HG03025 (cell line): ENCODE results near the gene DCAF10.
"Not testable (repeated sequence)": the region's sequence is repeated elsewhere in the genome, so short reads cannot be mapped to it uniquely, and the experiment has no call there.

Source experiments
- ATAC-seq: cut with Tn5 transposase; IDR thresholded peaks from one replicate; pipeline ENCODE4 v1.9.1; 2021; ENCODE audit warnings: mild to moderate bottlenecking, moderate library complexity; ENCODE audit not compliant: unreplicated experiment, low FRiP score

Gene DCAF10

GRCh38 chr9:37788332-37788731 lies 12.3 kb upstream of the DCAF10 start:
- ATAC-seq = no peak

GRCh38 chr9:37790096-37790495 lies 10.5 kb upstream of the DCAF10 start:
- ATAC-seq = no peak

- no peak for ATAC-seq
Measured at GRCh38 chr9:37792122-37792521, 8.5 kb upstream of the DCAF10 start.

- no peak for ATAC-seq
Measured at GRCh38 chr9:37796232-37796631, 4.4 kb upstream of the DCAF10 start.

- ATAC-seq = no peak
Measured at GRCh38 chr9:37798677-37799076, 1.9 kb upstream of the DCAF10 start.

GRCh38 chr9:37801287-37801850 lies 772 bp downstream of the DCAF10 start:
- ATAC-seq = peak; percentile 46

GRCh38 chr9:37801959-37802711 lies 1.5 kb downstream of the DCAF10 start:
- ATAC-seq = no peak

GRCh38 chr9:37806271-37806670 lies 5.7 kb downstream of the DCAF10 start:
- ATAC-seq = no peak

GRCh38 chr9:37809676-37810075 lies 9.1 kb downstream of the DCAF10 start:
- not testable (repeated sequence) for ATAC-seq

GRCh38 chr9:37811906-37812476 lies 11.4 kb downstream of the DCAF10 start:
- ATAC-seq = no peak

GRCh38 chr9:37812773-37813379 lies 12.3 kb downstream of the DCAF10 start:
- no peak for ATAC-seq

GRCh38 chr9:37818849-37819248 lies 18.3 kb downstream of the DCAF10 start:
- ATAC-seq = no peak

GRCh38 chr9:37820142-37820541 lies 19.5 kb downstream of the DCAF10 start:
- ATAC-seq = peak; percentile 64

- not testable (repeated sequence) for ATAC-seq
Measured at GRCh38 chr9:37825174-37825573, 24.6 kb downstream of the DCAF10 start.

- ATAC-seq = no peak
Measured at GRCh38 chr9:37827483-37828165, 27.0 kb downstream of the DCAF10 start.

- ATAC-seq = no peak
Measured at GRCh38 chr9:37835821-37836220, 35.2 kb downstream of the DCAF10 start.

- peak; percentile 82 for ATAC-seq
Measured at GRCh38 chr9:37836386-37836785, 35.8 kb downstream of the DCAF10 start.

- ATAC-seq = no peak
Measured at GRCh38 chr9:37839496-37840461, 39.2 kb downstream of the DCAF10 start.

- ATAC-seq = no peak
Measured at GRCh38 chr9:37840560-37841194, 40.1 kb downstream of the DCAF10 start.
